Activated naive CD4-positive, alpha-beta T cell treated with anti-CD3 and anti-CD28 coated beads for 36 hours (primary cell): ENCODE results near the gene SCRN1. TPM values are rescaled to one million over a fixed set of nuclear protein-coding genes. Genes with fewer than 3 reads are reported as not detected.

Source experiments
- CTCF ChIA-PET: fragments of 350-600 bp; sonication (Branson Sonifier 250); formaldehyde crosslinking; loops from one replicate; lab custom pipeline; 2021; ENCODE audit warnings: antibody characterized with exemption; lab: Charles Lee
- DNase-seq: peaks from one replicate; pipeline ENCODE4 v3.0.0-alpha.2; 2020
- H3K27ac Mint-ChIP-seq: one replicate; pipeline ENCODE4 v1.8.0; 2021; ENCODE audit warnings: mild to moderate bottlenecking, mixed read lengths
- H3K27me3 Mint-ChIP-seq: one replicate; pipeline ENCODE4 v1.8.0; 2021; ENCODE audit warnings: low read depth, mixed read lengths
- H3K36me3 Mint-ChIP-seq: one replicate; pipeline ENCODE4 v1.8.0; 2021; ENCODE audit warnings: low read depth, mixed read lengths
- H3K4me1 Mint-ChIP-seq: one replicate; pipeline ENCODE4 v1.8.0; 2021; ENCODE audit warnings: low read depth, mixed read lengths
- H3K4me3 Mint-ChIP-seq: one replicate; pipeline ENCODE4 v1.8.0; 2021; ENCODE audit warnings: mild to moderate bottlenecking, moderate library complexity, mixed read lengths
- H3K9me3 Mint-ChIP-seq: one replicate; pipeline ENCODE4 v1.8.0; 2021; ENCODE audit warnings: mixed read lengths
- intact Hi-C: fragments of 100-400 bp; cut with micrococcal nuclease; formaldehyde crosslinking; loops from one replicate; pipeline ENCODE4 v1.15.1; 2023
- total RNA-seq, 2 experiments: library from RNA; stranded (reverse); gene quantifications; one replicate each; pipeline ENCODE4 v1.2.3, GENCODE V29; 2021

The SCRN1 gene
- total RNA-seq, 2 experiments from 2014 or later: 1.6 to 2.4 TPM

GRCh38 chr7:29890251-29890650 is 99.3 kb downstream of the SCRN1 start:
- intact Hi-C loops: no loop called here
- no peak overlapping the region for H3K4me3 Mint-ChIP-seq
- no peak for DNase-seq
- H3K4me1 Mint-ChIP-seq: no peaks in the 10 kb centered on the region
- H3K27ac Mint-ChIP-seq: no peak overlapping the region
- no peaks in the 10 kb centered on the region for H3K27me3 Mint-ChIP-seq
- CTCF ChIA-PET: no interaction called here
- no peaks in the 10 kb centered on the region for H3K36me3 Mint-ChIP-seq
- no peaks in the 10 kb centered on the region for H3K9me3 Mint-ChIP-seq

- intact Hi-C loops: no loop called here
- peaks cover 2% of the 10 kb centered on the region for H3K27me3 Mint-ChIP-seq
- no peak overlapping the region for H3K4me3 Mint-ChIP-seq
- no peaks in the 10 kb centered on the region for H3K9me3 Mint-ChIP-seq
- CTCF ChIA-PET: no interaction called here
- H3K4me1 Mint-ChIP-seq: no peaks in the 10 kb centered on the region
- no peaks in the 10 kb centered on the region for H3K36me3 Mint-ChIP-seq
- DNase-seq: no peak
- H3K27ac Mint-ChIP-seq: no peak overlapping the region
These were observed 100.3 kb downstream of the SCRN1 start for GRCh38 chr7:29889288-29889687.

- Mint-ChIP-seq H3K9me3 (no peaks in the 10 kb centered on the region), H3K27me3 (peaks cover 8% of the 10 kb centered on the region), H3K36me3 (no peaks in the 10 kb centered on the region), H3K27ac (no peak overlapping the region), H3K4me3 (no peak overlapping the region), H3K4me1 (peaks cover 4% of the 10 kb centered on the region)
- intact Hi-C loops: no loop called here
- CTCF ChIA-PET: no interaction called here
- no peak for DNase-seq
These were observed 101.6 kb downstream of the SCRN1 start for GRCh38 chr7:29888006-29888405.

- no peaks in the 10 kb centered on the region for H3K9me3 Mint-ChIP-seq
- intact Hi-C loops: no loop called here
- no peak overlapping the region for H3K4me3 Mint-ChIP-seq
- no peaks in the 10 kb centered on the region for H3K36me3 Mint-ChIP-seq
- H3K4me1 Mint-ChIP-seq: peaks cover 6% of the 10 kb centered on the region
- H3K27ac Mint-ChIP-seq: no peak overlapping the region
- CTCF ChIA-PET: no interaction called here
- peaks cover 12% of the 10 kb centered on the region for H3K27me3 Mint-ChIP-seq
- no peak for DNase-seq
These were observed 102.8 kb downstream of the SCRN1 start for GRCh38 chr7:29886827-29887226.

GRCh38 chr7:29885626-29886025 is 104.0 kb downstream of the SCRN1 start:
- Mint-ChIP-seq H3K27me3 (peaks cover 12% of the 10 kb centered on the region), H3K27ac (no peak overlapping the region), H3K36me3 (no peaks in the 10 kb centered on the region)

GRCh38 chr7:29884399-29885272 is 105.0 kb downstream of the SCRN1 start:
- Mint-ChIP-seq H3K4me3 (no peak overlapping the region), H3K9me3 (no peaks in the 10 kb centered on the region), H3K27me3 (peaks cover 12% of the 10 kb centered on the region), H3K36me3 (no peaks in the 10 kb centered on the region), H3K27ac (no peak overlapping the region), H3K4me1 (peaks cover 6% of the 10 kb centered on the region)
- DNase-seq: no peak
- CTCF ChIA-PET: interaction anchor here (0.6 kb wide), 1 partner anchor 192 kb away, joined by 3 read pairs; no protein-coding TSS in a partner anchor
- intact Hi-C loops: no loop called here

More at GRCh38 chr7:29885626-29886025, 104.0 kb downstream of the SCRN1 start:
- intact Hi-C loops: no loop called here
- no peak for DNase-seq
- no peaks in the 10 kb centered on the region for H3K9me3 Mint-ChIP-seq
- H3K4me3 Mint-ChIP-seq: no peak overlapping the region
- H3K4me1 Mint-ChIP-seq: peaks cover 6% of the 10 kb centered on the region
- CTCF ChIA-PET: no interaction called here

GRCh38 chr7:29883462-29884398 is 105.9 kb downstream of the SCRN1 start:
- H3K9me3 Mint-ChIP-seq: no peaks in the 10 kb centered on the region
- H3K27me3 Mint-ChIP-seq: peaks cover 12% of the 10 kb centered on the region
- intact Hi-C loops: no loop called here
- CTCF ChIA-PET: no interaction called here
- H3K36me3 Mint-ChIP-seq: no peaks in the 10 kb centered on the region
- H3K4me3 Mint-ChIP-seq: peak overlapping the region; percentile 17
- H3K4me1 Mint-ChIP-seq: peaks cover 6% of the 10 kb centered on the region
- DNase-seq: no peak
- no peak overlapping the region for H3K27ac Mint-ChIP-seq

- DNase-seq: no peak
- peaks cover 8% of the 10 kb centered on the region for H3K4me1 Mint-ChIP-seq
- H3K4me3 Mint-ChIP-seq: no peak overlapping the region
- H3K27me3 Mint-ChIP-seq: peaks cover 12% of the 10 kb centered on the region
- no peak overlapping the region for H3K27ac Mint-ChIP-seq
- H3K36me3 Mint-ChIP-seq: no peaks in the 10 kb centered on the region
- no peaks in the 10 kb centered on the region for H3K9me3 Mint-ChIP-seq
- CTCF ChIA-PET: no interaction called here
- intact Hi-C loops: no loop called here
These were observed 107.1 kb downstream of the SCRN1 start for GRCh38 chr7:29882481-29882880.

- H3K27ac Mint-ChIP-seq: no peak overlapping the region
- CTCF ChIA-PET: no interaction called here
These were observed 107.9 kb downstream of the SCRN1 start for GRCh38 chr7:29881724-29882123.

GRCh38 chr7:29879609-29880008 is 110.0 kb downstream of the SCRN1 start:
- no peaks in the 10 kb centered on the region for H3K9me3 Mint-ChIP-seq
- H3K27ac Mint-ChIP-seq: no peak overlapping the region
- CTCF ChIA-PET: interaction anchor here (0.9 to 2.1 kb wide), 2 partner anchors 42 to 182 kb away, joined by 3 to 7 read pairs; no protein-coding TSS in a partner anchor
- DNase-seq: no peak
- H3K4me1 Mint-ChIP-seq: peaks cover 8% of the 10 kb centered on the region
- H3K27me3 Mint-ChIP-seq: peaks cover 11% of the 10 kb centered on the region
- H3K4me3 Mint-ChIP-seq: no peak overlapping the region
- no peaks in the 10 kb centered on the region for H3K36me3 Mint-ChIP-seq
- intact Hi-C loops: loop anchor here (5.0 kb wide), 1 partner anchor 533 kb away; no protein-coding TSS in a partner anchor

More at GRCh38 chr7:29881724-29882123, 107.9 kb downstream of the SCRN1 start:
- DNase-seq: no peak
- peaks cover 13% of the 10 kb centered on the region for H3K27me3 Mint-ChIP-seq
- no peaks in the 10 kb centered on the region for H3K36me3 Mint-ChIP-seq
- peaks cover 8% of the 10 kb centered on the region for H3K4me1 Mint-ChIP-seq
- no peak overlapping the region for H3K4me3 Mint-ChIP-seq
- H3K9me3 Mint-ChIP-seq: no peaks in the 10 kb centered on the region
- intact Hi-C loops: no loop called here

- peaks cover 6% of the 10 kb centered on the region for H3K4me1 Mint-ChIP-seq
- DNase-seq: peak; percentile 47
- CTCF ChIA-PET: interaction anchor here (0.5 to 2.1 kb wide), 4 partner anchors 43 to 186 kb away, joined by 3 to 8 read pairs (median 6); no protein-coding TSS in a partner anchor
- no peaks in the 10 kb centered on the region for H3K36me3 Mint-ChIP-seq
- no peak overlapping the region for H3K27ac Mint-ChIP-seq
- H3K9me3 Mint-ChIP-seq: no peaks in the 10 kb centered on the region
- peaks cover 9% of the 10 kb centered on the region for H3K27me3 Mint-ChIP-seq
- no peak overlapping the region for H3K4me3 Mint-ChIP-seq
- intact Hi-C loops: loop anchor here (1.0 to 5.0 kb wide), 3 partner anchors 43 to 534 kb away; no protein-coding TSS in a partner anchor
These were observed 111.4 kb downstream of the SCRN1 start for GRCh38 chr7:29878081-29878688.
